Thymus (tissue), 14 donors: ENCODE data around the gene VPS11. TPM values are rescaled to one million over a fixed set of nuclear protein-coding genes. Genes with fewer than 3 reads are reported as not detected.
A peak's percentile ranks its signal among the peaks of the same experiment; 100 is the strongest.

Experiments
- DNase-seq, 9 donors: peaks; one replicate each; pipeline ENCODE4 v3.0.0-alpha.2; 2013; ENCODE audit warnings: low spot score in 9 of 9, low read depth in 6 of 9, missing footprints in 1 of 9
- H3K27ac ChIP-seq, 2 donors: one replicate each; pipeline ENCODE4 v1.5.1; 2013; ENCODE audit warnings: control low read depth in 1 of 2, low read depth in 1 of 2, low read length in 1 of 2, mild to moderate bottlenecking in 1 of 2, moderate library complexity in 1 of 2
- H3K27me3 ChIP-seq, 2 donors: one replicate each; pipeline ENCODE4 v1.5.1; 2013; ENCODE audit warnings: low read length in 1 of 2; ENCODE audit not compliant: control insufficient read depth in 2 of 2, insufficient read depth in 1 of 2
- H3K36me3 ChIP-seq, 2 donors: one replicate each; pipeline ENCODE4 v1.5.1; 2013; ENCODE audit warnings: low read length in 1 of 2, mild to moderate bottlenecking in 1 of 2, moderate library complexity in 1 of 2; ENCODE audit not compliant: control insufficient read depth in 2 of 2, insufficient read depth in 2 of 2
- H3K4me1 ChIP-seq, 2 donors: one replicate each; pipeline ENCODE4 v1.5.1; 2013; ENCODE audit warnings: low read length in 2 of 2; ENCODE audit not compliant: control insufficient read depth in 2 of 2, insufficient read depth in 2 of 2
- H3K4me3 ChIP-seq, 2 donors: one replicate each; pipeline ENCODE4 v1.5.1; 2013; ENCODE audit warnings: low read length in 2 of 2, control low read depth in 1 of 2, mild to moderate bottlenecking in 1 of 2
- H3K9me3 ChIP-seq, 2 donors: one replicate each; pipeline ENCODE4 v1.5.1; 2013; ENCODE audit warnings: low read length in 1 of 2, mild to moderate bottlenecking in 1 of 2; ENCODE audit not compliant: control insufficient read depth in 2 of 2, insufficient read depth in 1 of 2
- WGBS: extraction: QIAGEN DNeasy Blood & Tissue Kit; methylation state at CpG from one replicate; pipeline ENCODE4 v1.1.7; 2013; 5-methylcytosine and 5-hydroxymethylcytosine counted together
- long read RNA-seq, 10 donors: transcript quantifications; one replicate each; lab custom pipeline, GENCODE V29; 2026
- polyA plus RNA-seq: library from polyadenylated mRNA; stranded (reverse); fragments of 200-250 nt; gene quantifications from one replicate; pipeline ENCODE4 v1.2.3, GENCODE V29; 2013
- total RNA-seq: library from RNA; stranded (reverse); fragments of 120-200 nt; gene quantifications from one replicate; pipeline ENCODE4 v1.2.4, GENCODE V29; 2013
- donor health status: healthy.

The VPS11 gene
- total RNA-seq (29.6 TPM), polyA plus RNA-seq (51.4 TPM)
- long read RNA-seq, donor 1, partial matches to known transcripts, result 0 of 2 reads
- long read RNA-seq, donor 1, other reads (novel, unspliced or antisense), result 0 of 2 reads
- long read RNA-seq, donor 2, result 0 reads
- long read RNA-seq, donor 3, partial matches to known transcripts, result 26 of 35 reads
- long read RNA-seq, donor 3, other reads (novel, unspliced or antisense), result 6 of 35 reads
- long read RNA-seq, donor 4, partial matches to known transcripts, result 0 of 1 reads
- long read RNA-seq, donor 4, other reads (novel, unspliced or antisense), result 0 of 1 reads
- long read RNA-seq, donor 5, transcript VPS11-208 (16 exons, 3,313 nt), result major isoform, 6 of 11 reads
- long read RNA-seq, donor 5, partial matches to known transcripts, result 5 of 11 reads
- long read RNA-seq, donor 5, other reads (novel, unspliced or antisense), result 0 of 11 reads
- long read RNA-seq, donor 6, partial matches to known transcripts, result 0 of 3 reads
- long read RNA-seq, donor 6, other reads (novel, unspliced or antisense), result 0 of 3 reads
- long read RNA-seq, donor 7, transcript VPS11-208 (16 exons, 3,313 nt), result major isoform, 11 of 11 reads
- long read RNA-seq, donor 7, partial matches to known transcripts, result 0 of 11 reads
- long read RNA-seq, donor 7, other reads (novel, unspliced or antisense), result 0 of 11 reads
- long read RNA-seq, donor 8, partial matches to known transcripts, result 0 of 4 reads
- long read RNA-seq, donor 8, other reads (novel, unspliced or antisense), result 0 of 4 reads
- long read RNA-seq, donor 9, partial matches to known transcripts, result 0 of 2 reads
- long read RNA-seq, donor 9, other reads (novel, unspliced or antisense), result 0 of 2 reads
- long read RNA-seq, donor 10, partial matches to known transcripts, result 0 of 2 reads
- long read RNA-seq, donor 10, other reads (novel, unspliced or antisense), result 0 of 2 reads

DNA sequence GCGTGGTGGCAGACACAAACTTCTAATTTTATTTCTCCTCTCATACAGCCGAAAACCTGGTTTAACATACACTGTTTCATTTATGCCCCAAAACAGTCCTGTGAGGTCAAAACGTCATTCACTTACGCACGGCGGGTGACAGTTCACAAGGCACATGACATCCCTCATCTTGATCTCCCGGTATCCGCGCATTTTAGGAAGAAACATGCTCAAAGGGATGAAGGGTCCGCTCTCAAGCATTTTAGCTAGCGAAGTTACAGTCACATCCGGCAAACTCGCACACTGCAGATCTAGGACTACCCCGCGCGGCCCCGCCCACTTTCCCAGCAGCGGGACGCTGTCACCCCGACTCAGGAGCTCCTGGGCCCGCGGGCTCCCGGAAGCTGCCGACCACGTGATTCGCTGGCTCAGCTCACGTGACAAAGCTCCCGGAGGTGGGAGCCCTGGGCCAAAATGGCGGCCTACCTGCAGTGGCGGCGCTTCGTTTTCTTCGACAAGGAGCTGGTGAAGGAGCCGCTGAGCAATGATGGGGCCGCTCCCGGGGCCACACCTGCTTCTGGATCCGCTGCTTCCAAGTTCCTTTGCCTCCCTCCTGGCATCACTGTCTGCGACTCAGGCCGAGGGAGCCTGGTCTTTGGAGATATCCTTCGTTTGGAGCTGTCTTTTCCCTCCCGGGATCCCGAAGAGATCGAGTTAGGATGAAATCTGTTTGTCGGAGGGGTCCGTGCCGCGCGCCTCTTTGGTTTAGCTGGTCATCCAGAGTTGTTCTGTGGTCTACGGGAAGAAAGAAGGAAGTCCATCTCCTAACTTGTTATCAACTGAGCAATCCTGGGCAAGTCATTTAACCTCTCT is at the start of gene VPS11:
TSS of gene VPS11 (plus strand) at position 448 of the 852 bp plus-strand sequence. CDS start at position 454, 6 bp downstream.
- DNase-seq, result peak; percentile 90 to 99 (median 97)
- H3K27me3 ChIP-seq, result no peaks in the 10 kb centered on the region
- peaks cover 19 to 21% of the 10 kb centered on the region in 2 donors for H3K36me3 ChIP-seq
- H3K9me3 ChIP-seq, result no peaks in the 10 kb centered on the region
- H3K4me3 ChIP-seq, result peak within 1 kb of the TSS; percentile 65 to 100
- WGBS, result under 1% methylated on average over 49 of the region's 49 CpGs
- H3K27ac ChIP-seq, result peak within 1 kb of the TSS; percentile 92 to 94
- H3K4me1 ChIP-seq, result peaks cover 13 to 24% of the 10 kb centered on the region in 2 donors

DNA sequence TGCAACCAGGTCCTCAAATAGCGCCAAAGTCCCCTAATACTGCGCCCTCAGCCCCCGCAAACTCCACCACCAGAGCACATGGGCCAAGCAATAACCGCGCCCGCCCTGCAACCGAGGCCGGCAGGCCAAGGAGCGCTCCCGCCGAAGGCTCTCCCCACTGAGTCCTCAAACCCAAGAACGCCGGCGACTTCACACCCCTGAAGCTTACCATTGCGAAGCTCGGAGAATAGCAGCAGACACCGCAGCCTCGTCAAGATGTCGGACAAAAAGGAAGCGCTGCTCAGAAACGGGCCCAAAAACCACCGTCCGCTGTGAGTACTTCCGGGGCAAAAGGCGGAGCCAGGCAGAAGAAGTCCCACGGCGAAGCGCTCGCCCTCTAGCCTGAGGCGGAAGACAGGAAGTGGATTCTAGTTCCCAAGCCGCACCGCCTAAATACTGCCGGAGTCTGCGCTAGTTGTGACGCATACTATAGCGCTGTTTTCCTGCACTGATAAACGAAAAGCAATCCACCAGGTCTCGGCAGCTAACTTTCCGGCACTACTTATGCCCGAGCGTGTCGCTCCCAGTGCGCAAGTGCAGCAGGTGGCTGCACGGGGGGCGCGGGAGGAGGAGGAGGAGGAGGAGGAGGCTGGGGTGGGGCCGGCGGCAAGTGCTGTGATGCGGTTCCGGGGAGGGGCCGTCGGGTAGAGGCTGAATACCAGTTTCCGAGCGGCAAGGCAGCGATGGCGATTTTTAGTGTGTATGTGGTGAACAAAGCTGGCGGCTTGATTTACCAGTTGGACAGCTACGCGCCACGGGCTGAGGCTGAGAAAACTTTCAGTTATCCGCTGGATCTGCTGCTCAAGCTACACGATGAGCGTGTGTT is 49.3 kb upstream of the VPS11 start, which contains the start of the genes RPS25 and TRAPPC4:
TSS of gene RPS25 (minus strand) at position 270 of the 865 bp plus-strand sequence. CDS start at position 211, 59 bp downstream.
TSS of gene TRAPPC4 (plus strand) at position 693 of the 865 bp plus-strand sequence. CDS start at position 723, 30 bp downstream.
- Histone ChIP-seq H3K4me3 (peak within 1 kb of the TSS; percentile 64 to 100), H3K36me3 (peaks cover 39 to 56% of the 10 kb centered on the region in 2 donors), H3K27ac (peak within 1 kb of the TSS; percentile 99), H3K27me3 (no peaks in the 10 kb centered on the region), H3K9me3 (peaks cover 0 to 6% of the 10 kb centered on the region in 2 donors), H3K4me1 (peaks cover 18 to 29% of the 10 kb centered on the region in 2 donors)
- DNase-seq, result peak; percentile 93 to 98 (median 96)
- under 1% methylated on average over 63 of the region's 63 CpGs for WGBS

DNA sequence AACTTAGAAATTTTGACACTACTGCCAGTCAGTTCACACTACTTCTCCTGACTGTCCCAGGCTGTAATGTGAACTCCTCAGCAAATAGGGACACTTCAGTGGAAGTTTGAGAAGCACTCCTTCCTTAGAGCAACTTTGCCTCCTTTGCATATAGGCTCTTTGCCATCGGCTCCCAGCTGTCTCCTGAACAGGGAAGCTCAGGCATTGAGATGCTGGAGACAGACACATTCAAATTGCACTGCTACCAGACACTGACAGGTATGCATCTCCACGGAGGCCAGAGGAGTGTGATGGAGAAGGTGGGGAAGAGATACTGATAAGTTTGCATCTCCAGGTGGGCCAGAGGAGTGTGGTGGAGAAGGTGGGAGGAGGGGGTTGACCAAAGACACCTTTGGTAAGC is 47.6 kb upstream of the VPS11 start:
- Histone ChIP-seq H3K9me3 (peaks cover 0 to 6% of the 10 kb centered on the region in 2 donors), H3K4me3 (peak overlapping the region; percentile 64 to 100), H3K27me3 (no peaks in the 10 kb centered on the region), H3K27ac (no peak overlapping the region), H3K36me3 (peaks cover 41 to 57% of the 10 kb centered on the region in 2 donors), H3K4me1 (peaks cover 18 to 29% of the 10 kb centered on the region in 2 donors)
- WGBS, result 78% methylated on average over 2 of the region's 2 CpGs
- DNase-seq, result no peak

DNA sequence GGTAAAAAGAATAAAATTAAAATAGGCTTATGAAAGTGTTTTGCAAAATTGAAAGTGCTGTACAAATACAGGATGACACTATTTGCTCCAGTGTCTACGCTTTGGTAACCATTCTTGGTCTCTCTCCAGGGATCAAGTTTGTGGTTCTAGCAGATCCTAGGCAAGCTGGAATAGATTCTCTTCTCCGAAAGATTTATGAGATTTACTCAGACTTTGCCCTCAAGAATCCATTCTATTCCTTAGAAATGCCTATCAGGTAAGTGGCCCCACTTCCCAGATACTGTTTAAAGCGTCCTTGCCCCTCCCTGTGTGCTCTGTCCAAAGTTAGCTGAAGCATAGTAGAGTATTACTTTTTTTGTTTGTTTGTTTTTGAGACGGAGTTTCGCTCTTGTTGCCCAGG is 46.0 kb upstream of the VPS11 start:
- peaks cover 14 to 23% of the 10 kb centered on the region in 2 donors for H3K4me1 ChIP-seq
- no peak overlapping the region for H3K4me3 ChIP-seq
- DNase-seq, result no peak
- H3K36me3 ChIP-seq, result peaks cover 41 to 52% of the 10 kb centered on the region in 2 donors
- no peak overlapping the region for H3K27ac ChIP-seq
- H3K27me3 ChIP-seq, result no peaks in the 10 kb centered on the region
- peaks cover 0 to 6% of the 10 kb centered on the region in 2 donors for H3K9me3 ChIP-seq
- 98% methylated on average over 5 of the region's 5 CpGs for WGBS

DNA sequence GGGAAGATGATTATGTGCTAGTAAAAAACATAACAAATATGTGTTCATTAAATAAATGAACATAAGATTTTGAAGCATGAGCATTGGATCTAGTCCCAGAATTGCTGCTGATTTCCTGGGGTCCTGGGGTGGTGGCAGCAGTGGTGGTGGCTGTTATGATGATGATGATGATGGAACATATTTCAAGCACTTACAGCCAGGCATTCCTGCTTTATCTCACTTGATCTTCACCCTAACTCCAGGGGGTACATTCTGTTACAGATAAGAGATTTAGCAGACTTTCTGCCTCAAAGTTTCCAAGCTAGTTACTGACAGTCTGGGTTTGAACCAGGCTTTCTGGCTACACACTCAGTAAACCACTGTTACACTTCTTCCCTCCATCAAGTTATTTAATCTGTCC is 43.9 kb upstream of the VPS11 start:
- DNase-seq, result no peak
- Histone ChIP-seq H3K9me3 (no peaks in the 10 kb centered on the region), H3K27ac (no peak overlapping the region), H3K4me1 (peaks cover 8 to 18% of the 10 kb centered on the region in 2 donors), H3K4me3 (no peak overlapping the region), H3K36me3 (peaks cover 41 to 62% of the 10 kb centered on the region in 2 donors), H3K27me3 (no peaks in the 10 kb centered on the region)

DNA sequence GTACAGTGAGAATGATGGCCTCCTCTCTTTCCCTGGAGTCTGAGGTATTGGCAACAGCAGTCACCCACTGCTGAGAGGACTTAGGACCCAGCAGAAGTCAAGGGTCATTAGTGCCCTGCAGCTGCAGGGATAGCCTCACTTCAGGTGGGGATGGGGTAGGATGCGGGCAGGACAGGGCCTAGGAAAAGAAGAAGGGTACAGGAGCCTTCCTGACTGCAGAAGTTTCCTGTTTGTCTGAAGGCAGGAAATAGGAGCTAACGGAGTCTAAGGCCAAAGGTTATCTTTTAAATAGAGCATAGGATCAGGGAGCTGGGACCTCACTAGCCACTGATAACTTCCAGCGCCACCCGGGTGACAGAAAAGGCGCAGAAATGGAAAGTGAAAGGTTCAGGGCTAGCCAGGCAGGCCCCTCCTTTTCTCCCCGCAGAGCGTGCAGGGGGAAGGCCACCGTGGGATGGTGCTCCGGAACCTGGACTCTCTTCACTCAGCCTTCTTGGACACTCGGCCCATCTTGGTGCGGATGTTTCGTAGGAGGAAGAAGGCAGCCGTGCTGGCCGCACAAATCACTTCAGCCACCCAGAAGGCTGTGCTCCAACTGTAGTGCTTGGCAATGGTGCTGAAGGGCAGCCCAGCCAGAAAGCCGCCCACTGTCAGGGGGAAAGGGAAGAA is 43.1 kb upstream of the VPS11 start:
- WGBS, result 95% methylated on average over 15 of the region's 15 CpGs
- H3K9me3 ChIP-seq, result no peaks in the 10 kb centered on the region
- no peak overlapping the region for H3K27ac ChIP-seq
- H3K27me3 ChIP-seq, result no peaks in the 10 kb centered on the region
- no peak overlapping the region for H3K4me3 ChIP-seq
- H3K4me1 ChIP-seq, result peaks cover 9 to 20% of the 10 kb centered on the region in 2 donors
- no peak for DNase-seq
- peaks cover 41 to 65% of the 10 kb centered on the region in 2 donors for H3K36me3 ChIP-seq

DNA sequence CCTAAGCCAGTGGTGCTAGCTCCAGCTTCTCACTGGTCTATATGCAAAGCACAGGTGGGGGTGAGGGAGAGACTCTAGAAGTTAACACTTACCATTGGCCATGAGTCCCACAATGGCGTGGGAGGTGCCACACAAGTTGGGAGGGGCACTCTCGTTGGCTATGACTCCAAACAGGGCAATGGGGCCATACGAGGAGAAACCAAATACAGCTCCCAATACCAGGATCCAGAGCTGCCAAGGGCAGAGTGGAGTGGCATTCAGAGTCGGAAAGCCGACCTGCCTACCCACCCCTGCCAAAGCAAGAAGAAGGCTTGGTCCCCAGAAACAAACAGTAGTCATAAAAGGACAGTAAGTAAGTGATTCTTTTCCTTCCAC is 42.5 kb upstream of the VPS11 start:
- WGBS, result 92% methylated on average over 5 of the region's 5 CpGs
- Histone ChIP-seq H3K4me3 (no peak overlapping the region), H3K27me3 (no peaks in the 10 kb centered on the region), H3K4me1 (peaks cover 7 to 20% of the 10 kb centered on the region in 2 donors), H3K9me3 (no peaks in the 10 kb centered on the region), H3K27ac (no peak overlapping the region), H3K36me3 (peaks cover 41 to 65% of the 10 kb centered on the region in 2 donors)
- DNase-seq, result no peak
